Measurements from ENCODE around the gene DCAF5. TPM values are rescaled to one million over a fixed set of nuclear protein-coding genes. Genes with fewer than 3 reads are reported as not detected.

Gene DCAF5, protein sequence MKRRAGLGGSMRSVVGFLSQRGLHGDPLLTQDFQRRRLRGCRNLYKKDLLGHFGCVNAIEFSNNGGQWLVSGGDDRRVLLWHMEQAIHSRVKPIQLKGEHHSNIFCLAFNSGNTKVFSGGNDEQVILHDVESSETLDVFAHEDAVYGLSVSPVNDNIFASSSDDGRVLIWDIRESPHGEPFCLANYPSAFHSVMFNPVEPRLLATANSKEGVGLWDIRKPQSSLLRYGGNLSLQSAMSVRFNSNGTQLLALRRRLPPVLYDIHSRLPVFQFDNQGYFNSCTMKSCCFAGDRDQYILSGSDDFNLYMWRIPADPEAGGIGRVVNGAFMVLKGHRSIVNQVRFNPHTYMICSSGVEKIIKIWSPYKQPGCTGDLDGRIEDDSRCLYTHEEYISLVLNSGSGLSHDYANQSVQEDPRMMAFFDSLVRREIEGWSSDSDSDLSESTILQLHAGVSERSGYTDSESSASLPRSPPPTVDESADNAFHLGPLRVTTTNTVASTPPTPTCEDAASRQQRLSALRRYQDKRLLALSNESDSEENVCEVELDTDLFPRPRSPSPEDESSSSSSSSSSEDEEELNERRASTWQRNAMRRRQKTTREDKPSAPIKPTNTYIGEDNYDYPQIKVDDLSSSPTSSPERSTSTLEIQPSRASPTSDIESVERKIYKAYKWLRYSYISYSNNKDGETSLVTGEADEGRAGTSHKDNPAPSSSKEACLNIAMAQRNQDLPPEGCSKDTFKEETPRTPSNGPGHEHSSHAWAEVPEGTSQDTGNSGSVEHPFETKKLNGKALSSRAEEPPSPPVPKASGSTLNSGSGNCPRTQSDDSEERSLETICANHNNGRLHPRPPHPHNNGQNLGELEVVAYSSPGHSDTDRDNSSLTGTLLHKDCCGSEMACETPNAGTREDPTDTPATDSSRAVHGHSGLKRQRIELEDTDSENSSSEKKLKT
- 10 to 100 TPM; 25.1 to 70.3 (median 42.7) TPM for total RNA-seq

DNA sequence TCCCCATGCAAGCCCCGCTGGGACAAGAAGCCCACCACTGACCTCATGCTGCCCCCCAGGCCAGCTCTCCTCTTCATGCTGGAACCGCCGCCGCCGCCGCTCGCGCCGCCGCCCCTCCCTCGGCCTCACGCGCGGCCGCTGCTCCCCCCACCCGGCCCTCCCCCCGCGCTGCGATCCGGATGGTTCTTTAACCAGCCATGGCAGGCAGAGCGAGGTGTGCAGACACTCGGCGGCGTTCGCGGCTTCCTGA lies at the start of gene DCAF5:
Gene DCAF5 (minus strand): TSS at position 218 of the 250 bp plus-strand sequence. CDS start 141 bp downstream, at position 77.
- Histone ChIP-seq H3K4me1 (peaks cover 0 to 25% (median 12%) of the 10 kb centered on the region in 4 donors), H3K4me3 (peak within 1 kb of the TSS; percentile 81 to 97 (median 94)), H3K9me3 (no peaks in the 10 kb centered on the region), H3K27me3 (no peaks in the 10 kb centered on the region), H3K27ac (peak within 1 kb of the TSS; percentile 94 to 98 (median 95)), H3K36me3 (no peaks in the 10 kb centered on the region)
- 0% methylated on average over 10 of the region's 26 CpGs; no CpG with 5 or more reads in 1 of the 2 donors for WGBS, 2 donors (ENCODE audit: low coverage in 1 of 2)
- no peak for TF ChIP-seq POLR2A (IDR thresholded peaks at IDR 0.05)
- TF ChIP-seq, protein P1, sequence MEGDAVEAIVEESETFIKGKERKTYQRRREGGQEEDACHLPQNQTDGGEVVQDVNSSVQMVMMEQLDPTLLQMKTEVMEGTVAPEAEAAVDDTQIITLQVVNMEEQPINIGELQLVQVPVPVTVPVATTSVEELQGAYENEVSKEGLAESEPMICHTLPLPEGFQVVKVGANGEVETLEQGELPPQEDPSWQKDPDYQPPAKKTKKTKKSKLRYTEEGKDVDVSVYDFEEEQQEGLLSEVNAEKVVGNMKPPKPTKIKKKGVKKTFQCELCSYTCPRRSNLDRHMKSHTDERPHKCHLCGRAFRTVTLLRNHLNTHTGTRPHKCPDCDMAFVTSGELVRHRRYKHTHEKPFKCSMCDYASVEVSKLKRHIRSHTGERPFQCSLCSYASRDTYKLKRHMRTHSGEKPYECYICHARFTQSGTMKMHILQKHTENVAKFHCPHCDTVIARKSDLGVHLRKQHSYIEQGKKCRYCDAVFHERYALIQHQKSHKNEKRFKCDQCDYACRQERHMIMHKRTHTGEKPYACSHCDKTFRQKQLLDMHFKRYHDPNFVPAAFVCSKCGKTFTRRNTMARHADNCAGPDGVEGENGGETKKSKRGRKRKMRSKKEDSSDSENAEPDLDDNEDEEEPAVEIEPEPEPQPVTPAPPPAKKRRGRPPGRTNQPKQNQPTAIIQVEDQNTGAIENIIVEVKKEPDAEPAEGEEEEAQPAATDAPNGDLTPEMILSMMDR (IDR thresholded peaks at IDR 0.05), result no peak
- TF ChIP-seq POLR2AphosphoS5 (IDR thresholded peaks at IDR 0.05), result no peak
- no peak for TF ChIP-seq EP300 (IDR thresholded peaks at IDR 0.05; ENCODE audit: low read depth)
- in situ Hi-C loops (cut with MboI; ENCODE audit: low pct_ligation_motif_present in 1 of 4, low pct_unique_long_range_greater_than_20kb in 1 of 4, low sequenced_read_pairs in 3 of 4), result no loop called here
- peak; percentile 96 for DNase-seq
- intact Hi-C loops (cut with DNase I; ENCODE audit: low total_unique reads), result no loop called here

DNA sequence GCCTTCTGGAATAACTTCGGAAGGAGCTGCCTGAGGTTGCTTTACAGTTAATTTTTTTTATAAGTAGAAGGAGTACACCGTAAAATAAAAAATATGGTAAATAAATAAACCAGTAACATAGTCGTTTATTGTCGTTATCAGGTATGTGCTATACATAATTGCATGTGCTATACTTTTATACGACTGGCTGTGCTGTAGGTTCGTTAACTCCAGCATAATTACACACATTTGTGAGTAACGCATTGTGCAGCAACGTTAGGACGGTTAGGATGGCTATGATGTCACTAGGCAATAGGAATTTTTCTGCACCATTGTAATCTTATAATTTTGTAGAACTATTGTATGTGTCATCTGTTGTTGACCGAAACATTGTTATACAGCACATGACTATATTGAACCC lies 46.9 kb upstream of the DCAF5 start:
- H3K4me3 ChIP-seq, result no peak overlapping the region
- no peaks in the 10 kb centered on the region for H3K36me3 ChIP-seq
- in situ Hi-C loops (cut with MboI; ENCODE audit: low pct_ligation_motif_present in 1 of 4, low pct_unique_long_range_greater_than_20kb in 1 of 4, low sequenced_read_pairs in 3 of 4), result no loop called here
- peaks cover 3 to 15% (median 8%) of the 10 kb centered on the region in 4 donors for H3K4me1 ChIP-seq
- DNase-seq, result no peak
- intact Hi-C loops (cut with DNase I; ENCODE audit: low total_unique reads), result no loop called here
- no peaks in the 10 kb centered on the region for H3K27me3 ChIP-seq
- TF ChIP-seq POLR2A (IDR thresholded peaks at IDR 0.05), result no peak
- TF ChIP-seq POLR2AphosphoS5 (IDR thresholded peaks at IDR 0.05), result no peak
- peak overlapping the region in 2 of 4 donors; percentile 51 to 53 for H3K27ac ChIP-seq
- H3K9me3 ChIP-seq, result no peaks in the 10 kb centered on the region
- 48 to 64% methylated on average over 10 of the region's 10 CpGs for WGBS, 2 donors (ENCODE audit: low coverage in 1 of 2)

DNA sequence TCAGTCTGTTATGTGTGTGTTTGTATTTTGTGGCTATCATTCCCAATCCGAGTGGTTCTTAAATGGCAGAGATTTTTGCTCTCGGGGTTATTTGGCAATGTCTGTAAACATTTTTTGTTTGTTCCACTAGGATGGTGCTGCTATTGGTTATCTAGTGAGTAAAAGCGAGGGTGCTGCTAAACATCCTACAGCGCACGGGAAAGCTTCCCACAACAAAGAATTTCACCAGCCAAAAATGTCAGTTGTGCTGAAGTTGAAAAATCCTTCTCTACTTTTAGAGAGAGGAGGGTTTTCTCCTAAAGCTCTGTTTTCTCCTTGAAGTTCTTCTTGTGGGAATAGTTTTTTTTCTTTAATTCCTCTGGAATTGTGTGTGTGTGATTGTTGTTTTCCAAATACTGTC lies 40.8 kb upstream of the DCAF5 start:
- DNase-seq, result no peak
- intact Hi-C loops (cut with DNase I; ENCODE audit: low total_unique reads), result no loop called here
- TF ChIP-seq POLR2AphosphoS5 (IDR thresholded peaks at IDR 0.05), result no peak
- TF ChIP-seq EP300 (IDR thresholded peaks at IDR 0.05; ENCODE audit: low read depth), result no peak
- TF ChIP-seq, protein P1 (IDR thresholded peaks at IDR 0.05), result no peak
- no peak for TF ChIP-seq POLR2A (IDR thresholded peaks at IDR 0.05)
- Histone ChIP-seq H3K27ac (no peak overlapping the region), H3K27me3 (no peaks in the 10 kb centered on the region), H3K9me3 (no peaks in the 10 kb centered on the region), H3K36me3 (no peaks in the 10 kb centered on the region), H3K4me1 (peaks cover 0 to 20% (median 8%) of the 10 kb centered on the region in 4 donors), H3K4me3 (no peak overlapping the region)
- WGBS, 2 donors (ENCODE audit: low coverage in 1 of 2), result 81 to 100% methylated on average over 2 to 5 of the region's 5 CpGs
- in situ Hi-C loops (cut with MboI; ENCODE audit: low pct_ligation_motif_present in 1 of 4, low pct_unique_long_range_greater_than_20kb in 1 of 4, low sequenced_read_pairs in 3 of 4), result no loop called here

DNA sequence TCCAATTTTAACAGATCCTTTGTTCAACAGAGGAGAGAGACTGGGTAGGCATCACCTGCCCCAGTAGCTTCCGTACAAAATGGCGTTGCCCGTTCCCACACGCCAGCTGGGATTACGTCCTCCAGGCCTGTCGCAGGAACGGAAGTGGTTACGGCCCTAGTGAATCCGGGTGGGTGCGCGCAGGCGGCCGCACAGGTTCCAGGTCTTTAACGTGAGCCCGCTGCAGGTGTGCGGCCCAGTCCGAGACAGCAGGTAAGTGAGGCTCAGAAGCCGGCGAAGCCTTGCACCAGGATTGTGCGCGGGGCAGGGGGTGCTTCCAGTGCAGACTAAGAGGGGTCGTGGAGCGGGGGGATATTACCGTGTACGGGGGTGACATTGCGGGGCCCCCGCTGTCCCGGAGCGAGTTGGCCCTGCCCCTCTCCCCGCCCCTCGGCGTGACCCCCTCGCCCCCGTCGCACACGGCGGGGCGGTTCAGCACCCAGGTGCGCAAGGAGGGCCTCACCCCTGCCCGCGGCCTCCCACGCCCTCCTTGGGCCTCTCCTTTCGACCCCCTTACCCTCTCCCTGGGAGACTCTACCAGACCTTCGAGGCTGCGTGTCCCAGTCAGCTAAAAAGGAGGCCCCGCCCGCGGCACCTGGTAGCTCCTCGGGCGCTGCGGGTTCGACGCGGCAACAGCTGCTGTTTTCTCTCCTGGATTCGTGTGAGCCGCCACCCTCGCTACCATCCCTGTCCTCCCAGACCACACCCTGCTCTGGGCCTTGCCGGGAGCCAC lies 38.6 kb upstream of the DCAF5 start, which contains the start of gene EXD2:
Gene EXD2 (plus strand): TSS at position 159 of the 772 bp plus-strand sequence. CDS start 17,973 bp downstream, outside the sequence.
- Histone ChIP-seq H3K27me3 (no peaks in the 10 kb centered on the region), H3K36me3 (no peaks in the 10 kb centered on the region), H3K9me3 (no peaks in the 10 kb centered on the region), H3K4me3 (peak within 1 kb of the TSS; percentile 49 to 94 (median 72)), H3K27ac (peak within 1 kb of the TSS; percentile 85 to 92 (median 86)), H3K4me1 (peaks cover 0 to 16% (median 8%) of the 10 kb centered on the region in 4 donors)
- TF ChIP-seq EP300 (IDR thresholded peaks at IDR 0.05; ENCODE audit: low read depth) (no peak), POLR2AphosphoS5 (IDR thresholded peaks at IDR 0.05) (peak; percentile 56 to 82 (median 77)), POLR2A (IDR thresholded peaks at IDR 0.05) (peak; percentile 72)
- TF ChIP-seq, protein P1 (IDR thresholded peaks at IDR 0.05), result no peak
- in situ Hi-C loops (cut with MboI; ENCODE audit: low pct_ligation_motif_present in 1 of 4, low pct_unique_long_range_greater_than_20kb in 1 of 4, low sequenced_read_pairs in 3 of 4), result no loop called here
- intact Hi-C loops (cut with DNase I; ENCODE audit: low total_unique reads), result no loop called here
- 0 to 1% methylated on average over 2 to 39 of the region's 58 CpGs for WGBS, 2 donors (ENCODE audit: low coverage in 1 of 2)
- DNase-seq, result peak; percentile 93

All from transverse colon (tissue), 4 donors.